Smooth muscle cell of the brain vasculature (primary cell): Measurements from ENCODE around the gene TXN2.
A peak's percentile ranks its signal among the peaks of the same experiment; 100 is the strongest.
"Not testable (repeated sequence)": the region's sequence is repeated elsewhere in the genome, so short reads cannot be mapped to it uniquely, and the experiment has no call there.

Source experiments
- DNase-seq: peaks from one replicate; pipeline ENCODE4 v3.0.0-alpha.2; 2012; ENCODE audit warnings: low read depth, low spot score

Gene TXN2

GRCh38 chr22:36455571-36456463 lies 25.6 kb downstream of the TXN2 start:
- no peak for DNase-seq

DNA sequence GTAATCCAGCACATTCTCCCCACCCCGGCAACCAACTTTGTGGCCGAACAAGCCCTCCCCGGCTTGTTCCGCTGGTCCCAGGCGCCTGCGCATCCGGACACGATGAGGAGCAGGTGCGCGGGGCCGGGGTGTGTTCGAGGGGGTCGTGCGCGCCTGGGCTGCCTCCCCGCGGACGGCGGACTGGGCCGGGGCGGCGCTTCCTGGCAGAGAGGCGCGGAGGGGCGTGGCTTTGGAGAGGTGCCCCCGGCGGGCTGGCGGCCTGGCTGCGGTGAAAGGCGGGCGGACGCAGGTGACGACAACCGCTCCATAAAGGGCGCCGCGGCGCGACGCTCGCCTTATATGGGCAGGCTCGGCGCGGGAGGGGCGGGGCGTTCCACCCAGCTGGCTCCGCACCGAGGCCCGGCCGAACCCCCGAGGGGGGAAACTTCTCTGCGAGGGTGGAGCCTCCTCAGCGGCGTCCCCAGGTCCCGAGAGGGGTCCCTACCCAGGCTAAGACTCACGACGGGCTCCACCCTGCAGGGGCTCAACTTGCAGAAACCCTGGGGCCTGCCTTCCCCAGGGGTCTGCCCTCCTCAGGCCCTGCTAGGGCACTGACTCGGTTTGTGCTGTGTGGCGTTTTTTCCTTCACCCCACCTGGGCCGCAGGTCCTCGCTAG lies 26.4 kb downstream of the TXN2 start:
- no peak for DNase-seq

- DNase-seq = no peak
These were observed 27.5 kb downstream of the TXN2 start for GRCh38 chr22:36453855-36454378.

DNA sequence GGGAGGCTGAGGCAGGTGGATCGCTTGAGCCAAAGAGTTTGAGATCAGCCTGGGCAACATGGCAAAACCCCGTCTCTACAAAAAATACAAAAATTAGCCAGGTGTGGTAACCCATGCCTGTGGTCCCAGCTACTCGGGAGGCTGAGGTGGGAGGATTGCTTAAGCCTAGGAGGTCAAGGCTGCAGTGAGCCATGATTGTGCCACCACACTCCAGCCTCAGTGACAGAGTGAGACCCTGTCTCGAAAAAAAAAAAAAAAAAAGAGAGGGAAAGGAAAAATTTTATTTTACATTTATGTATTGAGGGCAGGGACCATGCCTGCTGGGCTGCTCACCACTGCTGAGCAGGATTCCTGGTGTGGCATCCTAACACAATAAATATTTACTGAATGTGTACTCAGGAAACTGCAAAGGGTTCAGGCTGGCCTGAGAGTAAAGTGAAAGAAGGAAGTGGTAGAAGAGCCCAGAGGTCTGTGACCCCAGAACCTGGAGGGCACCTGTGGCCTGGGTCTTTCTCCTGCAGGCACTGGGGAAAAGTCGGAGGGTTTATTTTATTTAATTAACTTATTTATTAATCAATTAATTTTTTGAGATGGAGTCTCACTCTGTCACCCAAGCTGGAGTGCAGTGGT lies 28.3 kb downstream of the TXN2 start:
- not testable (repeated sequence) for DNase-seq

- DNase-seq = no peak
These were observed 29.0 kb downstream of the TXN2 start for GRCh38 chr22:36452250-36452977.

DNA sequence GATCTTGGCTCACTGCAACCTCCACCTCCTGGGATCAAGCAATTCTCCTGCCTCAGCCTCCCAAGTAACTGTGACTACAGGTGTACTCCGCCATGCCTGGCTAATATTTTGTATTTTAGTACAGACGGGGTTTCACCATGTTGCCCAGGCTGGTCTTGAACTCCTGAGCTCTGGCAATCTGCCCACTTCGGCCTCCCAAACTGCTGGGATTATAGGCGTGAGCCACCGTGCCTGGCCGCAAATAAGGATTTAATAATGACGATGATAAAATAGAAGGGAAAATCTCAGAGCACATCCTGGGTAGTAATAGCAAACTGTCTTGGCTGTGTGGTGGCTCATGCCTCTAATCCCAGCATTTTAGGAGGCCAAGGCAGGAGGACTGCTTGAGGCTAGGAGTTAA lies 30.5 kb downstream of the TXN2 start:
- DNase-seq = not testable (repeated sequence)

- DNase-seq = no peak
These were observed 31.8 kb downstream of the TXN2 start for GRCh38 chr22:36449596-36450175.

DNA sequence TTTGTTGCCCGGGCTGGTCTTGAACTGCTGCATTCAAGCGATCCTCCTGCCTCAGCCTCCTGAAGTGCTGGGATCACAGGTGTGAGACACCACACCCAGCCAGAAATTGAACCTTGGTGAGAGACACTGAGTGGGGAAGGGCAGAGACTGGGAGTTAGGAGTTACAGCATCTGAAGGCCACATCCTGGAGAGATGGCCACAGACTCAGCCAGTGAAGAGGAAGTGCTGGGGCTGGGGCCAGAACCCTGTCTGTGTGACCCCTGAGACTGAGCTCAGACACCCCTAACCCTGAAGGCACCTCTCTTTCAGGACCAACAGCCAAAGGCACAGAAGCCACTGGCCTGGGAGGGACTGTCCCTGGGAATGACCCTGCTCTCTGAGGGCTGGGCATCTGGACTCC lies 33.8 kb downstream of the TXN2 start:
- no peak for DNase-seq

DNA sequence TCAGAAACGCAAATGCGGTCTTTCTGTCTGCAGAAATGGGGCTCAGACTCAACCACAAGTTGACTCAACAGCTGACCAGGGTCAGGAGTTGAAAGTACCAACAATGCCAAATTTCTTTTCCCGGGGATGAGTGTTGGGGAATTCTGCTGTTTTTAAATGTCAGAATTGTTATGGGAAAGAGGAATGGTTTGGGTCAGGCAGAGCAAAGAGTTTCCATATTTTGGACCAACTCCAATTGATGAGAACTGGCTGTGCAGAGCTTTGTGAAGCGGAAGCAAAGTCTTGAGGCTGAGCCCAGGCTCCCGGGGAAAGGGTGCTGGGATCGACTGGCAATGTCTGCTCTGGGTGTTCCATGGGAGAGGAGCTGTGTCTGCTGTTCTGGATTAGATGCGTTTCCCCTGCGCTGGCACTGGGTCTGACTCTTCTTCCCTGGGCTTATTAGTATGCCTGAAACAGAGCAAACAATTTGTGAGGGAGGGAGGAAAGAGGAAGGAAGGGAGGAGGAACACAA lies 36.2 kb downstream of the TXN2 start:
- no peak for DNase-seq

DNA sequence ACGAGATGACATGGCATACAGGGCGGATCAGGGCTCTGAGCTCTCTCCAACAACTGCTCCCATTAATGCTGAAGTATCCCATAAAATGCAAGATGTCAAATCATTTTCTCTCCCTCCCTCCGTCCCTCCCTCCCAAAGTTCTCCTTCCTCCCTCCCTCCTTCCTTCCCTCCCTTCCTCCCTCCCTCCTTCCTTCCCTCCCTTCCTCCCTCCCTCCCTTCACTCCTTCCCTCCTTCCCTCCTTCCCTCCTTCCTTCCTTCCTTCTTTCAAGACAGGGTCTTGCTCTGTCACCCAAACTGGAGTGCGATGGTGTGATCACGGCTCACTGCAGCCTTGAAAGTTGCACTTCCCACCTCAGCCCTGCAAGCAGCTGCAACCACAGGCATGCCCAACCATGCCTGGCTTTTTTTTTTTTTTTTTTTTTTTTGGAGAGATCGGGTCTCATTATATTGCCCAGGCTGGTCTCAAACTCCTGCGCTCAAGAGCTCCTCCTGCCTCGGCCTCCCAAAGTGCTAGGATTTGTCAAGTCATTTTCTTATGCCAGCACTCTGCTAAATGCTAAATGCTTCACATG lies 38.2 kb downstream of the TXN2 start:
- DNase-seq = no peak

GRCh38 chr22:36442506-36443197 lies 38.8 kb downstream of the TXN2 start:
- no peak for DNase-seq

- DNase-seq = no peak
These were observed 40.9 kb downstream of the TXN2 start for GRCh38 chr22:36440429-36441002.

DNA sequence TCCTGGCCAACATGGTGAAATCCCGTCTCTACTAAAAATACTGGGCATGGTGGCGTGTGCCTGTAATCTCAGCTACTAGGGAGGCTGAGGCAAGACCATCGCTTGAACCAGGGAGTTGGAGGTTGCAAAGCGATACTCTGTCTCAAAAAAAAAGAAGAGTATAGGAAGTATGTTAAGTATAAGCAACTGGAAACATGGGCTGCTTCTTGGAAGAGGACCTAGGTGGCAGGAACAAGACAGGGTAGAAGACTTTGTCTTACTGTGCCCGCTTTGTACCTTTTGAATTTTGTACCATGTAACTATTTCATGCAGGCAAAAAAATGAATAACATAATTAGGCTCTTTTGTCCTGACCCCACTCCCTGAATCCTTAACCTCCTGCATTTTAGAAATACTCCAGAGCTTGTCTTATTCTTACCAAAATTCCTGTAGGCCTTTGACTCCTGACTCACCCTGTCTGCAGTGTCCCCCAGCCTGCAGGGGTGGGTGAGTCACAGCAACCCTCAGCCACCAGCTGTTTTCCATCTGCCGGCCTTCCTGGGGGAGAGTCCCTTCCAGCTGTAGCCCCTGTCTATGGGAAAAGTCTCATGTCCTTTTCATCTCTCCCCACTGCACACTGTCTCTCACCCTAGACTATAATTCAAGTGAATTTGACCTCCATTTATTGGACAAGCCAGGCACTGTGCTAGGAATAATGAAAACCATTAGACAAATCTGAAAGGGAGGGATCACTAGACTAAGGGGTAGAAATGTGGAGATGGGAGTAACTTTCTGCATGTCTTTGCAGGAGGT lies 41.8 kb downstream of the TXN2 start:
- DNase-seq = peak; percentile 77

DNA sequence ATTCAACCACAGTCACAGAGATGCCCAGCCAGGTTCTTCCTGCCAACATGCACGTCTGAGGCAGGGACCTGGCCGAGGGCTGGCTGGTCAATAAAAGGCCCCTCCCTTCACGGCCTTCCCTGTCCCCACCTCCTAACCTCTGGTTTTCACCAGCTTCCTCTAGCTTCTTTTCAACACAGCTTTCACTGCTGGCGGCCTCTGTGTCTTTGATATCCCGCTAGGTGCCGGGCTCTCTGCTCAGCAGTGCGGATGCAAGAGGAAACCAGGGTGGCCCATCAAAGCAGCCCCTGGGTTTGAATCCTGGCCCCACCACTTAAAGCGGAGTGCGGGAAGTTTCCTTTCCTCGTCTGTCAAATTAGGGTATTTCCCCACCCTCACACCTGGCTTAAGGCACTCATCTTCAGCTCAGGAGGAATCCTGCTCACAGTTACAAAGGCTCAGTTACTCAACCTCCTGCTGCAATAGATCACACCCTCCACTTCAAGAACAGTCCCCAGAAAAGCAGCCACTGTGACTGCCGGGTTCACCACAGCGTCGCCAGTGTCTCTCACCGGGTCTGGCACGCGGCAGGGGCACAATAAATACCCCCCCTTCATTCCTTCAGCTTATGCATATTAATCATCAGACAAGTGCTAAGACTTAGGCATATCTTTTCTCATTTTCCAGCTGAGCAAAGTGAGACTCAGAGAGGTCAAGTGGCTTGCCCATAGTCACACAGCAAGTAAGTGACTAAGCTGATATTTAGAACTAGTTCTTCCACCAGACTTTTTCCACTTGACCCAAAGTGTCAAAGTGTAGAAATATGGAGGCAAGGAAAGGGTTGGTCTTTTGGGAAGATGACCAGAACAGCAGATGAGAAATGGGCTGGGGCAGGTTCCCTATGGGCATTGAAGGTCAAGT lies 45.7 kb downstream of the TXN2 start:
- no peak for DNase-seq

DNA sequence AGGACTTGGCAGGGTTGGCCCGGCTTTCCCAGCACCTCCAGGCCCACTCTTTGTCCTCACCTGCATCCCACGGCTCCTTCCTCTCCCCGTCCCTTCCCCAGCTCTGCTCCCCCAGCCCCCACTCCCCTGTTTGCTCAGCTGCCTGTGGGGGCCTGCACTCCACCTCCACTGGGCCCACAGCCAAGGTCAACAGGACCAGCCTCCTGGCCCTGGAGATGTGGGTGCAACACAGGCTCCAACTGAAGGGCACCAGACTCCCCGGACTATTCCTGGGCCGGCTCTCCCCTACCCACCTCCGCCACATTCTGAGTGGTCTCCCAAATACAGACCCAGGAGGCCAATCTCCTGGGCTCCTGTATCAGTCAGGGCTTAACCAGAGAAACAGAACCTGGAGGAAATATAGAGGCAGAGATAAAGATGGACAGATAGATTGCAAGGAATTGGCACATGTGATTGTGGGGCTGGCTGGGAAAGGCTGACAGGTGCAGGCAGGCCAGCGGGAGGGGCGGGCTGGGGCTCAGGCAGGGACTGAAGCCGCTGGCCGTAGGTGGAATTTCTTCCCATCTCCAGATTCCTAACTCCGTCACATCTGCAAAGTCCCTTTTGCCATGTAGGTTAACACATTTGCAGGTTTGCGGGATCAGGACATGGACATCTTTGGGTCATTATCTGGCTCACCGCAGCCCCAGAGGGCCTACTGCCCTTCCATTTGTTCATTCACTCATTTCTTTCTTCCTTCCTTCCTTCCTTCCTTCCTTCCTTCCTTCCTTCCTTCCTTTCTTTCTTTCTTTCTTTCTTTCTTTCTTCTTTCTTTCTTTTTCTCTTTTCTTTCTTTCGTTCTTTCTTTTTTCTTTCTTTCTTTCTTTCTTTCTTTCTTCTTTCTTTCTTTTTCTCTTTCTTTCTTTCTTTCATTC lies 47.9 kb downstream of the TXN2 start:
- no peak for DNase-seq

DNA sequence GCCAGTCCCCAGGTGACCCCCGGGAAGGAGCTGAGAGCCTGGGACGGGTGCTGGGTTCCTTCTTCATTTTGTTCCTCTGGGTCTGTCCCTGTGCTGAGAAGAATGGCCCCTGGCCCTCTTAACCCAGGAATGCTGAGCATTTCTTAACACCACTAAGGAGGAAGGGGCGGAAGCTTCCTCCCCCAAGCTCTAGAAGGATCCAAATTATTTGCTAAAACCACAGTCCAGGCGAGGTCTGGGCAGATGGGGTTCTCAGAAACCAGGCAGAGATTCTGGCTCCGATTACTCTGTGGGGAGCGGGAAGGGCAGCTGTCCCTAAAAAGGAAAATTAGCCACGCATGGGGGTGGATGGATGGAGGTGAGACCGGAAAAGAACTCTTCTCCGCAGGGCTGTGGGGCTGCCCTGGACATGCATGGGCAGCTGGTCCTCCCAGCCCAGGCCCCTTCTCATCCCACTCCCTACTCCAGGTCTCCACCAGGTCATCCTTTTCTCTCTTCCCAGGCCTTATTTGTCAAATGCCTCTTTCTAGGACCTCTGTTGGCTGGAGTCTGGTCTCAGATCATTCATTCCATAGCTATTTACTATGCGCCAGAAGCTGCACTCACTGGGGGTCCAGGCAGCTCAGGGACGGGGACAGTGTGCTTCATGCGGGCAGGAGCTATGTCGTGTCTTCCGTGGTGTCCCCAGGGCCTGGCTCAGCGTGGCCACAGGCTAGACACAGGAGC lies 48.7 kb downstream of the TXN2 start:
- DNase-seq = no peak
